Stomach smooth muscle (tissue), 2 donors: Measurements from ENCODE around the gene SMG7.

ENCODE experiments used
- H3K27ac ChIP-seq: one replicate; pipeline ENCODE4 v1.7.0; 2013; ENCODE audit warnings: mild to moderate bottlenecking, low read length, inconsistent platforms
- H3K27me3 ChIP-seq, 2 donors: one replicate each; pipeline ENCODE4 v1.7.0; 2013; ENCODE audit warnings: low read length in 2 of 2; ENCODE audit not compliant: insufficient read depth in 2 of 2, control insufficient read depth in 1 of 2
- H3K36me3 ChIP-seq, 2 donors: one replicate each; pipeline ENCODE4 v1.7.0; 2013; ENCODE audit warnings: low read length in 2 of 2; ENCODE audit not compliant: control insufficient read depth in 2 of 2, insufficient read depth in 2 of 2
- H3K4me1 ChIP-seq: one replicate; pipeline ENCODE4 v1.7.0; 2013; ENCODE audit warnings: low read length; ENCODE audit not compliant: control insufficient read depth, insufficient read depth
- H3K4me3 ChIP-seq, 2 donors: one replicate each; pipeline ENCODE4 v1.7.0; 2013; ENCODE audit warnings: low read length in 2 of 2
- H3K9ac ChIP-seq, 2 donors: one replicate each; pipeline ENCODE4 v1.7.0; 2013; ENCODE audit warnings: low read length in 2 of 2, mild to moderate bottlenecking in 1 of 2
- H3K9me3 ChIP-seq, 2 donors: one replicate each; pipeline ENCODE4 v1.7.0; 2013; ENCODE audit warnings: low read length in 2 of 2; ENCODE audit not compliant: control insufficient read depth in 2 of 2
- donor health status: healthy.
- donor health status: Pancreatic carcinoma.

SMG7 gene

DNA sequence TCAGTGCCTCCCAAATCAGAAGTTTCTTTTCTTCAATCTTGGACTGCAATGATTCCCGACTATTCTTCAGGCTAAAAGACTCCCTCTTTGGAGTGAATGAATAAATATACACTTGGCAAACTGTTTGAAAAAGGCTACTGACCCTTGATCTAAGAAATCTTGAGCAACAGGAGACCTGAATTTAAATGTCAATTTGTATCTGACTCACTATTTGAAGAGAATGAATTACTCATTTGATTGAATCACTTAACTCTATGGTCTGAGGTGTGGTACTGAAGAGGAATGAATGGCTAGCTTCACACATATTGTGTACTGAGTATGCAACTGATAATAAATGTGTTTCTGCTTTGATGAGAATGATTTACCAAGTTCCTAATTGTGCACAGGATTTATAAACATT is 4.6 kb upstream of the SMG7 start:
- no peaks in the 10 kb centered on the region for H3K9me3 ChIP-seq
- no peak overlapping the region for H3K27ac ChIP-seq
- H3K4me1 ChIP-seq: no peaks in the 10 kb centered on the region
- H3K9ac ChIP-seq: no peak overlapping the region
- no peak overlapping the region for H3K4me3 ChIP-seq
- no peaks in the 10 kb centered on the region for H3K36me3 ChIP-seq
- no peaks in the 10 kb centered on the region for H3K27me3 ChIP-seq

DNA sequence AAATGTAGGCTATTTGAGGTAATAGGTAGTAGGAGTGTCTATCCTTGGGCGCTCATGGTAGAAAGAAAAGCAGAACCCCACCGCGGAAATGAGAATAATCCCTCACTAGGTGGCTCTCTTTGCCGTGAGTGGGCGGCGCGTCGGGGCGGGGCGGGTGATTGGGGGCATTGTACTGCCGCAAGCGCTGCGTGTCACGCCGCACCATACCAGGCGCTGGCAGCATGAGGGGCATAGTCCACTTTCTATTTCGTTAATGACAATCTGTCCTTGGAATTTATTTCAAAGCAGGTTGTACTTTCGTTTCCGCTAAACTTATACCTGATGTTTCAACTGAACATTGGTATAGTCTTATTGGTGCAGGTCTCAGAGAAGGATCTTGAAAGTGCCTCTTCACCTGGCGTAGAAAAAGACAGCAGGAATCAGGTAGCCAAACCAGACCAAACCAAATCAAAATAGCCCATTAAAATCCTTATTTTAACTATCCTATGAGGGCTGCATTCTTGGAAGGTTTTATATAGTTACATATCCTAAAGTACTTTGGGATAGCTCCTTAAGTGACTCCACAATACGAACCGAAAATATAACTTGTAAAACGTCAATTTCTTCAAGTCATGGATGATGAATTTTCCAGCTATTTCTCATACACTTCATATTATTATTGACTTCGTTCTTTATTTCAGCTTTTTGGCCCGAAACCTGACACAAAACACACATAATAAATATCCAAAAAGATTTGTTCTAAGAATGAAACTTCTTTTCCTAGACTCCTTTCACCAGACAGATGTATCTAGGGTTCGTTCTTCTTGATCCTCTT is 1.9 kb upstream of the SMG7 start:
- H3K4me3 ChIP-seq: peak overlapping the region; percentile 76 to 90
- H3K9ac ChIP-seq: peak overlapping the region; percentile 84 to 97
- H3K27ac ChIP-seq: peak overlapping the region; percentile 93
- H3K9me3 ChIP-seq: no peaks in the 10 kb centered on the region
- no peaks in the 10 kb centered on the region for H3K36me3 ChIP-seq
- peaks cover 8% of the 10 kb centered on the region for H3K4me1 ChIP-seq
- no peaks in the 10 kb centered on the region for H3K27me3 ChIP-seq

DNA sequence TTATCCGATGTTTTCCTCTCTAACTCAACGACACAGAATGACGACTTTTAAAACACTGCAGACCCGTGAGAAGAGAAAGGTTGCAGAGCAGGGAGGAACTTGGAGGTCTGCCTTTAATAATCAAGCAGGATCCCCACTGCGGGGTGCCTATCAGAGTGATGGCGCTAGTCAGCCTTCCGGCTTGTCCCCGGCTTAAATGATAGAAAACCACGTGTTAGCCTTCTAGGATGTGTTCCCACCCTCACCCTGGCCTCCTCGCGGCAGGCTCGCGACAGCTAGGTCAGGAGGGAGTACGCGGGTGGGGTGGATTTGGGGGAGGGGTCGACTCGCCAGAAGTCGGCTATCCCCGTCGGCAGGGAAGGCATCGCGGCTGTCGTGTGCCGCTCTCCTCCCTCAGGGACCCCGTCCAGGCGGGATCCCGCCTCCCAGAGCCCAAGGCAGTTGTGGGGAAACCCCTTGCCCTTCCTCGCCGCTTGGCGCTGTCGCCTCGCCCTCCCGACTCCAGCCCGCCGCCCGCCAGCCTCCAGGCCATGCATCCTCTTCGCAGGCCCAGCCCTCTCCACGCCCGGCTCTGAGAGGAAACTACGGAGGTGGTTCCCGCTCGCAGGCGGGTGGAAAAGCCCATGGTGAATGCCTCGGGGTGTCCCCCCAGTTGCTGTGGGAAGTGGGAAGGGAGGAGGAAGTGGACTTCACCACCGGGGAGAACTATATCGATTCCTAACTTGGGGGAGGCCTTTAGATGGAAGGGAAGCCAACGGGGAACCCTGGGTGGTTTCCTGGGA is 1.1 kb upstream of the SMG7 start:
- no peaks in the 10 kb centered on the region for H3K9me3 ChIP-seq

DNA sequence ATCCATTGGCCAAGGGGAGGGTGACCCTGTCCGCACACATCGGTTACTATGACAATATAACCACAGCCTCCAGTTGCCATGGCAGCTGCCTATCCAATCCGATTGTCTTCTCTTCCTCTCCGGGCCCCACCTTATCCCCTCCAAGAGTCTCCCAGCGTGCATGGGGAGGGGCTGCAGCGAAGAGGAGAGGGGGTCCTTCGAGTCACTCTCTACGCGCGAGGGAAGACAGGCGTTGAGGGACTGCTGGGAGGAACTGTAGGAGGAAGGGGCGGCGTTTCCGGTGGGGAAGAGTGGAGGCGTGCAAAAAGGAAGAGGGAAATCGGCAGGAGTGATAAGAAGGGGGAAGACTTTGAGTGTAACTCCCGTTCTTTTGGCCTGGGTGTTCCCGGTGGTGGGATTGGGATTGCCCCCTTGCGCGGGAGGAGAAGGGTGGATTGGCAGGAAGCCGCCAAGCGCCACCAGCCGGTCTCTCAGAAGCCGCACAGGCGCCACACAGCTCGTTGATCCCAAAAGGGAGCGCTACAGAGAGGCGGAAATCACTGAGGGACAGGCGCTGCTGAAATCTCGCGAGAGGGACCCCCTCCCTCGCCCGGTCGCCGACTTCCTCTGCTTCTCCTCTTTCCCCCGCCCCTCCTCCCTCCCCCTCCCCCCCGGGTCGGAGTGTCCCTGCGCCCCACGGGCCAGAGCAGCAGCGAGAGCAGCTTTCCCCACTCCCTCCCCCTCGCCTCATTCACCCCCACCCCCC is 384 bp upstream of the SMG7 start:
- H3K9ac ChIP-seq: peak overlapping the region; percentile 84 to 97
- H3K27me3 ChIP-seq: no peaks in the 10 kb centered on the region
- no peaks in the 10 kb centered on the region for H3K9me3 ChIP-seq
- peak overlapping the region; percentile 93 for H3K27ac ChIP-seq
- peaks cover 8% of the 10 kb centered on the region for H3K4me1 ChIP-seq
- no peaks in the 10 kb centered on the region for H3K36me3 ChIP-seq
- peak overlapping the region; percentile 85 to 90 for H3K4me3 ChIP-seq

More for the DNA sequence above, 1.1 kb upstream of the SMG7 start:
- H3K36me3 ChIP-seq: no peaks in the 10 kb centered on the region
- H3K27ac ChIP-seq: peak overlapping the region; percentile 93
- peak overlapping the region; percentile 84 to 97 for H3K9ac ChIP-seq
- peak overlapping the region; percentile 76 to 90 for H3K4me3 ChIP-seq
- H3K4me1 ChIP-seq: peaks cover 8% of the 10 kb centered on the region
- H3K27me3 ChIP-seq: no peaks in the 10 kb centered on the region

DNA sequence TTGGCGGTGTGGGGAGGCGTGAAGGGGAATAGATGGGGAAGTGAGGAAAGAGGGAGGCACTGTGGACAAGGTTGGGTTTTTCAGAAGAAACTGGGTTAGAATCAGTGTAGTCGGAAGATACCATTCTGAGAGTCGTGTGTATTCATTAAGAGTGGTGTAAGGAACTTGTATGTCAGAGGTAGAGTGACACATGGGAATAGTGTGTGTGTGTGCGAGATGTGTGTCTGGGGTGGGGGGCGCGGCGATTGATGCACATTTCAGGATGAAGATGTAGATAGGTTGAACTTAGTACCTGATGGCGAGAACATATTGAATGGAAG is 878 bp downstream of the SMG7 start:
- H3K36me3 ChIP-seq: no peaks in the 10 kb centered on the region
- no peak overlapping the region for H3K27ac ChIP-seq
- H3K4me3 ChIP-seq: peak overlapping the region; percentile 84 to 85
- peaks cover 8% of the 10 kb centered on the region for H3K4me1 ChIP-seq
- H3K27me3 ChIP-seq: no peaks in the 10 kb centered on the region
- H3K9me3 ChIP-seq: no peaks in the 10 kb centered on the region
- peak overlapping the region; percentile 65 to 71 for H3K9ac ChIP-seq

DNA sequence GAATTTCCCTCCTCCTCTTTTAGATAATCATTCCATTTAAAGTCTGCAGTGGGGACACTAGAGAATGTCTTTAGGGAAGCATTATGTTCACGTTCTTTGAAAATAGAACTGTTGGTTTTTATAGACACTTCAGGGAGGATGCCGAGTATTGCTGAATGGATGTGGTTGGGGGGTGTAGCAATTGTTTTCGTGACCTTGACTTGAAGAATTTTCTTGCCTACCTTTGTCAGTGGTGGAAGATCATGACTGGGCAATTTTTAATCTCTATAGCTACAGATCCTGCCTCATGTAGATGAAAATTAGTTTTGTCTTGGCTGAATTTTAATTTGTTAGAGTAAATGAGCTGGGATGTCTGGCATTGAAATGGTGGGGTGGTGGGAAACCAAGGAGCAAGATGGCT is 3.8 kb downstream of the SMG7 start:
- H3K27me3 ChIP-seq: no peaks in the 10 kb centered on the region
- H3K4me3 ChIP-seq: no peak overlapping the region
- no peak overlapping the region for H3K9ac ChIP-seq
- H3K27ac ChIP-seq: no peak overlapping the region
- H3K9me3 ChIP-seq: no peaks in the 10 kb centered on the region
- H3K4me1 ChIP-seq: peaks cover 8% of the 10 kb centered on the region
- no peaks in the 10 kb centered on the region for H3K36me3 ChIP-seq

DNA sequence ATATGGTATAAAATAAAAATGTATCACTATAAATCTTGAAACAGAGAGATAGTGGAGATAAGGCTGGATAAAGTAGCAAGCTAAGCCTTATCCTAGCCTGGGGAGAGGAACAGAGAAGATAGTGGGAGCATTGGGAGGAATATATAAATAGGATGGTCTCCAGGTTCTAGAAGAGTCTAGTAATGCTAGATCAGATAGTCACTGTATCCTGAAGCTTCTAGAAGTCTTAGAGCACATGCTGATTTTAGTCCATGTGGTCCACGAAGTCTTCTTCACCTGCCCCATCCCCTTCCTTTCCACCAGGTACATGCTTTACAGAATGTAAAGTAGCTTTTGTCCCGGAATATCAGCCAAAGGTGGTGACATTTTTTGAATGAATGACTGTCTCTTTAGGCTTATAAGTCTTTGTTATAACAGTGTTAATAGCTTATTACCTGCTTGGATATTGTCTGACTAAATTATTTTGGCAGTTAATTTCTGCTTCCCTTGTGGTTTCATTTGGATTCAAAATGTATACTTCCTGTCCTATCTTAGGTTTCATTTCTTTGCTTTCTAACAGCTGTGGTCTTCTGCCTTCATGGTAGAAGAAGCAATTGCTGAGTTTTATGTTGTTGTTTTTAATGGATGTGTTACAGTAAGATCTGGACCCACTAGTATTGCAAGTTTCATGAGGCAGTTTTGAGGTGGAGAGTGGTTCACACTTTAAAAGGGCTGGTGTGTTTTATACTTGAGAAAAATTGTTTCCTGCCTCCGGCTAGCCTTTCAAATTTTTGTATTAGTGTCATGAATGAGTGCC is 5.9 kb downstream of the SMG7 start:
- Histone ChIP-seq H3K9me3 (no peaks in the 10 kb centered on the region), H3K4me3 (no peak overlapping the region), H3K9ac (no peak overlapping the region), H3K27ac (no peak overlapping the region), H3K27me3 (no peaks in the 10 kb centered on the region), H3K36me3 (no peaks in the 10 kb centered on the region), H3K4me1 (peaks cover 6% of the 10 kb centered on the region)

DNA sequence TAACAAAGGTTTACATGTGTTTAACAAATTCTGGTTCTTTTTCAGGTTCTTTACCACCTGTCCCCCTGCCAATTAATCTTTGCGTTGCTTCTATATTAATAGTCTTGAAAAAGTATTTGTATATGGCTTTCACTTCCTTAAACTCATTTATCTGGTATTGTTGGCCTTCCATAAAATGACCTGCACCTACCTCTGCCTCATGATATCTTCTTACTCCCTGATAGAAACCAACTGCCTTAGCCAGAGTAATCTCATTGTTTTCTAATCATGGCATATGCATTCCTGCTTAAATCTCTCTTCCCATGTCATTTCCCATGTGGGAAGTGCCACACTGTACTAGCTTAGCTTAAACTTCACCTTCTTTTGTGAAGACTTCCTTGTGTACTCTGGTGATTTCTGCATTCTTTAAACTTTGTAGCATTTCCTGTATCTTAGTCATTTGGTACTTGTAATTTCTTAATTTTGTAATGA is 8.7 kb downstream of the SMG7 start:
- Histone ChIP-seq H3K9me3 (no peaks in the 10 kb centered on the region), H3K4me3 (no peak overlapping the region), H3K4me1 (no peaks in the 10 kb centered on the region), H3K9ac (no peak overlapping the region), H3K27me3 (no peaks in the 10 kb centered on the region), H3K36me3 (no peaks in the 10 kb centered on the region), H3K27ac (no peak overlapping the region)

DNA sequence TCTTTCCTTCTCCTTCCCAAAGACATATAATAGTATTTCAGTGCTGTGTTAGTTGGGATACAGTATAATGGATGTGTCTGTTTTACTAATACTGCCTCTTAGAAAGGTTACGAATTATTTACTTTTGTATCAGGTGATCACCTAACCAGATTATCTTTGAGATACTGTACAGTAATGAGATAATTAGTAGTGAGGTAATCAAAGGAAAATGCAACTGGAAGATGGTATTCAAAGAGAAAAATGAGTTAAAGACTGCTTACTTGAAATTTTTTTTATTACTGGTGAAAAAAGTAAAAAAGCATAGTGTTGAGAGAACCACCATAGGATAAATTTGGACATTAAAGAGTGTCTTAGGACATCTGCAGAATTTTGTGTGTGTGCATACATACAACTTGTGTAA is 10.9 kb downstream of the SMG7 start:
- Histone ChIP-seq H3K9ac (no peak overlapping the region), H3K36me3 (no peaks in the 10 kb centered on the region), H3K4me1 (no peaks in the 10 kb centered on the region), H3K9me3 (no peaks in the 10 kb centered on the region), H3K27ac (no peak overlapping the region), H3K4me3 (no peak overlapping the region), H3K27me3 (no peaks in the 10 kb centered on the region)

DNA sequence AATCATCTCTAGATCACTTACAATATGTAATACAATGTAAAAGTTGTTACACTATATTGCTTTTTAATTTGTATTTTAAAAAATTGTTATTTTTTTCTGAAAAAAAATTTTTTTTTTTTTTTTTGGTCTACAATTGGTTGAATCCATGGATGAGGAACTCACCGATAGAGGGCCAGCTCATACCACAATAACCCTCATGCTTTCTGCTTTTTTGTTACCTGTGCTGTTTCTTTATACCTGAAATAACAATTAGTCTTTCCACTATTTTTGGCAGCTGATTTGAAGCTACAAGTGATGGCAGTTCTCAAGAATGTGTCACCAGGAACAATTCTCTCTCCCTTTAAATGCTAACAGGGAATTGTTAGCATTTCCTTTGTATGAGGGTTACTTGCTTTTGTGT is 12.0 kb downstream of the SMG7 start:
- H3K36me3 ChIP-seq: no peaks in the 10 kb centered on the region
- H3K27ac ChIP-seq: no peak overlapping the region
- no peak overlapping the region for H3K9ac ChIP-seq
- H3K4me1 ChIP-seq: no peaks in the 10 kb centered on the region
- no peak overlapping the region for H3K4me3 ChIP-seq
- no peaks in the 10 kb centered on the region for H3K27me3 ChIP-seq
- H3K9me3 ChIP-seq: no peaks in the 10 kb centered on the region
